Stimulated activated effector memory CD8-positive, alpha-beta T cell treated with anti-CD3 and anti-CD28 coated beads, Interleukin-12 subunit alpha, Interleukin-12 subunit beta, amount 100 ng/mL, for 72 hours (primary cell): ENCODE results near the gene KRTAP20-4.

Experiments used
- ATAC-seq: fragments of 150-1000 bp; cut with Tn5 transposase; 2 replicates; pipeline ENCODE4 v1.10.0; 2021
- DNase-seq, 2 donors: peaks; one replicate each; pipeline ENCODE4 v3.0.0; 2021 to 2022; ENCODE audit warnings: low spot score in 2 of 2
- H3K27ac Mint-ChIP-seq: one replicate; pipeline ENCODE4 v1.8.0; 2022; ENCODE audit warnings: mild to moderate bottlenecking, mixed read lengths
- H3K36me3 Mint-ChIP-seq: one replicate; pipeline ENCODE4 v1.8.0; 2022; ENCODE audit warnings: mild to moderate bottlenecking, mixed read lengths
- H3K4me1 Mint-ChIP-seq: one replicate; pipeline ENCODE4 v1.8.0; 2022; ENCODE audit warnings: mixed read lengths
- H3K4me3 Mint-ChIP-seq: one replicate; pipeline ENCODE4 v1.8.0; 2022; ENCODE audit warnings: mild to moderate bottlenecking, mixed read lengths
- H3K9me3 Mint-ChIP-seq: one replicate; pipeline ENCODE4 v1.8.0; 2022; ENCODE audit warnings: mixed read lengths

The KRTAP20-4 gene

DNA sequence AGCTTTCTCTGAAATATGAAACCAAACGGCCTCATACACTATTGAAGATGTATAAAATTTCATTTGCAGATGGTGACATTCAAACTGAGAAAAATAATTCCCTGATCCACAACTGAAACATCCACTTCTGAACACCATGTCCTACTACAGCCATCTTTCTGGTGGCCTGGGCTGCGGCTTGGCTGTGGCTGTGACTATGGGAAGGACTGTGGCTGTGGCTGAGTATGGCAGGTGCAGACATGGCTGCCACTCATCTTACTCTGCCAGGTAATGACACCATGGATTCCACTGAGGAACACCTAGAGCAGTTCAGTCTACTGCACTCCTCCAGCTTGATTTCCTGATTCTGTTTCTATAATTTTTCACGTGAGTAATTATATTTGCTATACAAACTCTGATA lies at the start of gene KRTAP20-4:
TSS of gene KRTAP20-4 (plus strand) at position 106 of the 400 bp plus-strand sequence.
- Mint-ChIP-seq H3K36me3 (no peaks in the 10 kb centered on the region), H3K4me3 (no peak within 1 kb of the TSS), H3K9me3 (no peaks in the 10 kb centered on the region), H3K27ac (no peak within 1 kb of the TSS), H3K4me1 (no peaks in the 10 kb centered on the region)
- ATAC-seq (no peak), DNase-seq (no peak)

DNA sequence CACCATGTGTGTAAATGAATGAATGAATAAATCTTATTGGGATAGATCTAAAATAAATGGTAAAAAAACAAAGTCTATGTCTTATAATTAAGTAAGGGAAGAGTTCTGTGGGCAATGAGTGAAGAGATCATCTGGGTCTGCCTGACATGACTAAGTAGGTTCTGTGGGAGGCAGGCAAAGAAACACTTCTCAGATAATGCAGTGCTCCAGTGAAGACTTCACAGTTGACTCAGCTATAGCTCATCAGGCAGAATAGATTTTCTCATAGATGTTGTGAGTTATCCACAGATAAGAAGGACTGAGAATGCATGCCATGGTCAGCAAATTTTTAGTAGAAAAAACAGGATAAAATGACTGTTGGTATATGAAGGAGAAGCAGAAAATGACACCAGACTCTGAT lies 42.7 kb upstream of the KRTAP20-4 start:
- Mint-ChIP-seq H3K36me3 (no peaks in the 10 kb centered on the region), H3K4me3 (no peak overlapping the region), H3K27ac (no peak overlapping the region), H3K9me3 (peaks cover 6% of the 10 kb centered on the region), H3K4me1 (no peaks in the 10 kb centered on the region)
- no peak for DNase-seq
- no peak for ATAC-seq

DNA sequence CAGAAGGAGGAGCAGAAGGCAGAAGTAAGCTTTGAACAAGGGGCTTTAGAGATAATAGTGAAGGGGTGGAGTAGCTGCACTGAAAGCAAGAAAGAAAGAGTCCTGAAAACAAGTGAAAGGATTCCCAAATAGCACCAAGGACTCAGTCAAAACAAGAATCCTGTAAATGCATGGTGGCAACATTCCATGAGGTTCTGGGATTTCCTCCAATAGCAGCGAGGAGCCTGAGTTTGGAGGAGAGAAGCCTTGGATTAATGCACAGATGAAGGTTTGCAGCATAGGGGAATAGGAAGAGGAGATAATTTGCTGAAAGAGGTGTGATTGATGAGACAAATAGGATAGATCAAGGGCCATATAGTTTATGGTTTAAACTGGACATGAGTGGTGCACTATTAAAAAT lies 41.1 kb upstream of the KRTAP20-4 start:
- DNase-seq (no peak), ATAC-seq (no peak)
- no peaks in the 10 kb centered on the region for H3K36me3 Mint-ChIP-seq
- no peaks in the 10 kb centered on the region for H3K4me1 Mint-ChIP-seq
- no peak overlapping the region for H3K4me3 Mint-ChIP-seq
- no peak overlapping the region for H3K27ac Mint-ChIP-seq
- H3K9me3 Mint-ChIP-seq, result peaks cover 3% of the 10 kb centered on the region

DNA sequence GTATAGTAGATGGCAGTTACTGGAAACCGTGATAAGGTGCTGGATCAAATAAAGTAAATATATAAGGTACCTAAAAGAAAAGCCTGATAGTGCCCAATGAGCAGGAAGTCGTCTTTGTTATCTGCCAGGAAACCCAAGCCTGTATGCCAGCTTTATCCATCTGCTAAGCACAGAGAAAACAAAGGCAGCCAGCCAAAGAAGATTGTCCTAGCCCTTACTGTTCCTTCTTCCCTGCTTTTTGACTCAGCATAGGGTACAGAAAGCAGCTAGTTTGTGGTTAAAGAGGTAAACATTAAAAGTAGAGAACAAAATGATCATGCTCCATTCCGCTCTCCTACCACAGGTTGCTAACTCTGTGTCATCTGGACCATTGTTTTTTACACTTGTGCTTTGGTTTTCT lies 40.3 kb upstream of the KRTAP20-4 start:
- Mint-ChIP-seq H3K4me3 (no peak overlapping the region), H3K27ac (no peak overlapping the region), H3K9me3 (peaks cover 10% of the 10 kb centered on the region), H3K4me1 (no peaks in the 10 kb centered on the region), H3K36me3 (no peaks in the 10 kb centered on the region)
- DNase-seq (no peak), ATAC-seq (no peak)

DNA sequence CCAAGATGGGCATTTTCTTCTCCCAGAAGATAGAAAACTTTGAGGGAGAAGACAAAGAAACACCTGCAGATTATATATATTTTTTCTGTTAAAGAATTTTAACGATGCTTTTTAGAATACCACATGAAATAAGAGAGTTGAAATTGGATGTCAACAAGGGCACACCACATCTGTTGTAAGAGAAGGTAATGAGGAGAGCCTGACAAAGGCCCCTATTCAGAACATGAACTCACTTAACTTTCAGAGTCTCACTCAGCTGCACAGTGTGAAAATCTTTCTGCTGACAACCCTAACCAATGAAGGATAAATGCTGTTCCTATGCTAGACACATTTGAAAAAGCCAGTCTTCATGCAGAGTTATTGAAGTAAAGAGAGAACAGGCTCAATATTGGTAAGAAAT lies 37.6 kb upstream of the KRTAP20-4 start:
- H3K27ac Mint-ChIP-seq, result no peak overlapping the region
- no peaks in the 10 kb centered on the region for H3K4me1 Mint-ChIP-seq
- ATAC-seq (no peak), DNase-seq (no peak)
- no peaks in the 10 kb centered on the region for H3K36me3 Mint-ChIP-seq
- peaks cover 7% of the 10 kb centered on the region for H3K9me3 Mint-ChIP-seq
- H3K4me3 Mint-ChIP-seq, result no peak overlapping the region

DNA sequence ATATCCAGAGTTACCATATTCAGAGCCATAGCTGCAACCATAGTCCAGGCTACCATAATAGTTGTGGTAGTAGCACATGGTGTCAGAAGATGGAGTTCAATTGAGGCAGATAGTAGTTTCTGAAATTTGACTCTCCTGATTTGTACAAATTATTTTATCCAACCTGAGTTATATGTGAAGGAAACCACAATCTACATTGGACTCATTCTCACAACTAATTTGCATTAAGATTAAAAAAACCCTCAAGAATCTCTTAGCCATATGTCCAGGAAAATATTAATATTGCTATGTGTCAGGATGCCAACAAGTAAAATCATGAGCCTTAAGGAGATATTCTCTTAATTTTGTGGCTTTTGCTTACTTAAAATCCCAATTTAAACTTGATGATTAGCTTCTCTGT lies 30.1 kb upstream of the KRTAP20-4 start, which contains the start of gene KRTAP22-2:
TSS of gene KRTAP22-2 (minus strand) at position 101 of the 400 bp plus-strand sequence.
- no peaks in the 10 kb centered on the region for H3K4me1 Mint-ChIP-seq
- DNase-seq, result no peak
- peaks cover 4% of the 10 kb centered on the region for H3K9me3 Mint-ChIP-seq
- H3K4me3 Mint-ChIP-seq, result no peak within 1 kb of the TSS
- H3K27ac Mint-ChIP-seq, result no peak within 1 kb of the TSS
- no peaks in the 10 kb centered on the region for H3K36me3 Mint-ChIP-seq
- ATAC-seq, result no peak

DNA sequence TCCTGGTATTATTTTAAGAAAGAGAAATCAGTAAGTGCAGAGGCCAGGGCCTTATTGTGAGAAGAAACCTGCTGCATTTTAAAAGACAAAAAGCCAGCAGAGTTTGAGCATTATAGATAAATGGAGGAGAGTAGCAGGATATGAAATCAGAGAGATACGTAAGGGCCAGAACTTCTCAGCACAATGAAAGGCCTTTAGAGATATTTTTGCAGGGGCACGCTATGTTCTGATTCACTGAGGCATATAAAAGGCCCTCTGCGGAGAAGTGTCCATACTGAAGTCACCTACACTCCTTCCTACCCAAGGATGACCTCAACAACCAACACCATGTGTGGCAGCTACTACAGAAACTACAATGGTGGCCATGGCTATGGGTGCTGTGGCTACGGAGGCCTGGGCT lies 28.3 kb upstream of the KRTAP20-4 start, which contains the start of gene KRTAP6-3:
TSS of gene KRTAP6-3 (plus strand) at position 301 of the 400 bp plus-strand sequence. CDS start at position 307, 6 bp downstream.
- Mint-ChIP-seq H3K9me3 (peaks cover 4% of the 10 kb centered on the region), H3K4me1 (no peaks in the 10 kb centered on the region), H3K27ac (no peak within 1 kb of the TSS), H3K4me3 (no peak within 1 kb of the TSS), H3K36me3 (no peaks in the 10 kb centered on the region)
- DNase-seq (no peak), ATAC-seq (no peak)

DNA sequence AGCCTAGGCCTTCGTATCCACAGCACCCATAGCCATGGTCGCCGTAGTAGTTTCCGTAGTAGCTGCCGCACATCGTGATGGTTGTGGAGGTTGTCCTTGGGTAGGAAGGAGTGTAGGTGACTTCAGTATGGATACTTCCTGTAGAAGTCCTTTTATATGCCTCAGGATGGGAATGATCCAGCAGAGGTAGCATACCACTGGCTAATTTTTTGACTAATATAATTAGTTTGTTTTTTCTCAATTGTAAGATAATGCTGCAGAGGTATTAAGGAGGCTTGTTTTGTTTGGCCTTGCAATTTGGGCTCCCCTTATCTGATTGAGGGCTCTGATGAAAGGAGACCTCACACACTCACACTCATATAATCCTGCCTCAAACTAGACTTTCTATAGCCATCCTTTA lies 21.6 kb upstream of the KRTAP20-4 start, which contains the start of gene KRTAP6-2:
TSS of gene KRTAP6-2 (minus strand) at position 101 of the 400 bp plus-strand sequence. CDS start at position 73, 28 bp downstream.
- DNase-seq (no peak), ATAC-seq (no peak)
- H3K4me1 Mint-ChIP-seq, result no peaks in the 10 kb centered on the region
- H3K4me3 Mint-ChIP-seq, result no peak within 1 kb of the TSS
- no peaks in the 10 kb centered on the region for H3K36me3 Mint-ChIP-seq
- H3K27ac Mint-ChIP-seq, result no peak within 1 kb of the TSS
- H3K9me3 Mint-ChIP-seq, result peaks cover 8% of the 10 kb centered on the region

DNA sequence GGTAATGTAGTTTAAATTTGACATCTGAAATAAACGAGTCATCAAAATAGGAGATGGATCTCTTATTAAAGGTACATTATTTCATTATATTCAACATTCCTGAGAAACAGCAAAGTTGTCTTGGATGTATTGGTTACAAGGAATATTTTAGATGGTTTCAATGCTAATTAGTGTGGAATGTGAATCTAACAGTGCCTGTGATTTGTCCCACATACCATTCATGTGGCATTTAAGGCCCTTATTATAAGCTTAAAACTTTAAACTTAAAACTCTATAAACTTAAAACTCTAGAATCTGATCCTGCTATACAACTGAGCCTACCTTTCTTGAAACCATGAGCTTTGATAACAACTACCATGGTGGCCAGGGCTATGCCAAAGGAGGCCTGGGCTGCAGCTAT lies 19.6 kb upstream of the KRTAP20-4 start, which contains the start of gene KRTAP22-1:
TSS of gene KRTAP22-1 (plus strand) at position 301 of the 400 bp plus-strand sequence.
- H3K9me3 Mint-ChIP-seq, result peaks cover 8% of the 10 kb centered on the region

DNA sequence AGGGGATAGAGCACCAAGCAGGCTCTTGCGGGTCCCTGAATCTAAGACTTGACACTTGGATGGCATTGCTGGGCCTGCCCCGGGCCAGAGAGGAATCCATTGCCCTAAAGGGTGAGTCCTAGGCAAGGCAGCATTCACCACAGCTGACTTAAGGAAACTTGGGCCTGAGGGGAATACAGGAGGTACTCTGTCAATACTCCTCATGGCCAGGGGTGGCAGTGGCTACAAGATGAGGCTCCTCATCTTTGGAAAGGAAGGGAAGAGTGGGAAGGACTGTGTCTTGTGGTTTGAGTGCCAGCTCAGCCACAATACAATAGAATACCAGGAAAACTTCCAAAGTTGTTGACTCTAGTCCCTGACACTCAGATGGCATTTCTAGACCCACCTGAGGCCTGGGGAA lies 14.5 kb upstream of the KRTAP20-4 start:
- H3K36me3 Mint-ChIP-seq, result no peaks in the 10 kb centered on the region
- H3K9me3 Mint-ChIP-seq, result peaks cover 16% of the 10 kb centered on the region
- H3K4me1 Mint-ChIP-seq, result no peaks in the 10 kb centered on the region
- no peak overlapping the region for H3K4me3 Mint-ChIP-seq
- no peak for ATAC-seq
- no peak overlapping the region for H3K27ac Mint-ChIP-seq
- DNase-seq, result no peak

More for the DNA sequence above, 19.6 kb upstream of the KRTAP20-4 start, which contains the start of gene KRTAP22-1:
- Mint-ChIP-seq H3K4me3 (no peak within 1 kb of the TSS), H3K27ac (no peak within 1 kb of the TSS), H3K36me3 (no peaks in the 10 kb centered on the region), H3K4me1 (no peaks in the 10 kb centered on the region)
- no peak for DNase-seq
- ATAC-seq, result no peak

DNA sequence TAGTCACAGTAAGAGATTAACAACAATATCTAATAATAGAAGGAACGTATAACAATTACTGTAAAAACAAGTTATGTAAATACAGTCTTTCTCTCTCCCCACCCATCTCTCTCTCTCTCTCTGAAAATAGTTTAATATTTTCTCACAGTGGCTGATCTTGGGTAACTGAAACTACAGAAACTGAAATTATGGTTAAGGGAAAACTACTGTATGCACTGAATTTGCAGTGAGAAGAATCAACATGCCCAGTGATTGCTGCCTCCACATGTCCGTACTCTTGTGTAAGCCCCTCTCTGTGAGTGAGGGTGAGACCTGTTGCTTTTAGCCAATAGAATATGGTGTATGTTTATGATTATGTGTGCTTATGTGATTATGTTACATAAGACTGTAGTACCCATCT lies 8.3 kb upstream of the KRTAP20-4 start:
- DNase-seq (no peak), ATAC-seq (no peak)
- no peak overlapping the region for H3K4me3 Mint-ChIP-seq
- no peak overlapping the region for H3K27ac Mint-ChIP-seq
- H3K4me1 Mint-ChIP-seq, result no peaks in the 10 kb centered on the region
- peaks cover 10% of the 10 kb centered on the region for H3K9me3 Mint-ChIP-seq
- H3K36me3 Mint-ChIP-seq, result no peaks in the 10 kb centered on the region

DNA sequence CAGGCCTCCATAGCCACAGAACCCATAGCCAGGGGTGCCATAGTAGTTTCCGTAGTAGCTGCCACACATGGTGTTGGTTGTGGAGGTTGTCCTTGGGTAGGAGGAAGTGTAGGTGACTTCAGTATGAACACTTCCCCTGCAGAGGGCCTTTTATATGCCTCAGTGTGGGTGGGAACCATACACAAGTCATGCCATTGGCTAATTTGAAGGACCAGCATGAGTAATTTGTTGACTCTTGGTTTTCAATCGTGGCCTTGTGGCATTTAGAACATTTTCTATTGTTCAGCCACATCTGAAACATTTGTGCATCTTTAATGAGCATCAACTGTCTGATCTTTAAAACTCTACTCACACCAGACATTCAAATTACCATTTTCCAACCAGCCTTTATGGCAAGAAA lies 6.6 kb upstream of the KRTAP20-4 start, which contains the start of gene KRTAP6-1:
TSS of gene KRTAP6-1 (minus strand) at position 95 of the 400 bp plus-strand sequence. CDS start at position 69, 26 bp downstream.
- H3K36me3 Mint-ChIP-seq, result no peaks in the 10 kb centered on the region

DNA sequence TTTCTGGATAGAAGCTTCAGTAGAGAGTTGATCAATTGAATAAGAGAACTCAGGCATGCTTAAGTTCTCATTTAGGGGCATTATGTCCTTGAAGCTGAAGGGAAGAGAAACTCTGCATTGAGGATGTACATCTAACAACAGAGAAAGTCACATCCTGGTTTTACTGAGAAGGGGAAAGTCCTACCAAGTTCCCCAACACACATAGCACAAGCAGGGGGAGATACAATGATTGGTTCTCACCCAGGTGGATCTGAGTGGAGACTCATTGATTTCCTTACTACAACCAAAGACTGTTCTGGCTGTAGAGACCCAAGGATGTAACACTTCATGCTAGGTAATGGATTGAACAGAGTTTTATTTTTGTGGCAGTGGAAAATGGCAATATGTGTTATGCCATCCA lies 5.2 kb upstream of the KRTAP20-4 start:
- Mint-ChIP-seq H3K4me1 (no peaks in the 10 kb centered on the region), H3K27ac (no peak overlapping the region), H3K36me3 (no peaks in the 10 kb centered on the region), H3K4me3 (no peak overlapping the region), H3K9me3 (peaks cover 3% of the 10 kb centered on the region)
- ATAC-seq (no peak), DNase-seq (no peak)

More for the DNA sequence above, 6.6 kb upstream of the KRTAP20-4 start, which contains the start of gene KRTAP6-1:
- Mint-ChIP-seq H3K9me3 (peaks cover 3% of the 10 kb centered on the region), H3K4me3 (no peak within 1 kb of the TSS), H3K4me1 (no peaks in the 10 kb centered on the region), H3K27ac (no peak within 1 kb of the TSS)
- ATAC-seq, result no peak
- no peak for DNase-seq

DNA sequence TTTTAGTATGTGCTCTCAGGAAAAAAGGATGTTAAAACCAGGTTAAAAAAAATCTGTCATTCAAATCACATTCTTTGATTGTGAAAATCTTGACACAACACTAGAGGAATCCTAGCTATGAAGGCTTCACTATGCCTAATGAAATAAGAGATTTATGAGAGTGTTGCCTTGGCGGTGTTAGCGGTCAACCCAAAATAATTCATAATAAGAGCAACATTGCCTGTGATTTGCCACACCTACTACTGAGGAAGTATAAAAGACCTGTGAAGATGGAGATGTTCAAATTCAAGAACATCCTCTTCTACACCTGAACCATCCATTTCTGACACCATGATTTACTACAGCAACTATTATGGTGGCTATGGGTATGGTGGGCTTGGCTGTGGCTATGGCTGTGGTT lies 4.3 kb upstream of the KRTAP20-4 start, which contains the start of gene KRTAP20-1:
TSS of gene KRTAP20-1 (plus strand) at position 301 of the 400 bp plus-strand sequence. CDS start at position 331, 30 bp downstream.
- no peak for DNase-seq
- H3K27ac Mint-ChIP-seq, result no peak within 1 kb of the TSS
- H3K4me3 Mint-ChIP-seq, result no peak within 1 kb of the TSS
- ATAC-seq, result no peak
- no peaks in the 10 kb centered on the region for H3K36me3 Mint-ChIP-seq
- H3K4me1 Mint-ChIP-seq, result no peaks in the 10 kb centered on the region
- no peaks in the 10 kb centered on the region for H3K9me3 Mint-ChIP-seq

DNA sequence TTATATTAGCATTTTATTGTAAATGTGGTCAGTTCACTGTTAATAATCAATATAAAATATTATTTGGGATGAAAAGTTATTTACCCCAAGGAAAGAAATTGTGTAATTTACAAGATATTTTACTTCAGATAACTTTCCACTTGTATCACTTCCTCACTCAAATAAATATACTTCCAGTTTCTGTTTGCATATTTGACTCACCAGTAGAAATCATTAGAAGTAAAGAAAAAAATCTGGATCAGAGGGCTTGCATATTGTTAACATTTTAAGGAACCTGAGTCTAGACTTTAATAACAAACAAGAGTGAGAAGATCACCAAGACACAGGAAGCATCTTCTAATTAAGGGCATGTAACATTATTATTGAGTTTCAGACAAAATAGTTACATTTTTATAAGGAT lies 347 bp upstream of the KRTAP20-4 start:
- Mint-ChIP-seq H3K4me1 (no peaks in the 10 kb centered on the region), H3K4me3 (no peak overlapping the region), H3K9me3 (no peaks in the 10 kb centered on the region), H3K27ac (no peak overlapping the region), H3K36me3 (no peaks in the 10 kb centered on the region)
- ATAC-seq, result no peak
- DNase-seq, result no peak

DNA sequence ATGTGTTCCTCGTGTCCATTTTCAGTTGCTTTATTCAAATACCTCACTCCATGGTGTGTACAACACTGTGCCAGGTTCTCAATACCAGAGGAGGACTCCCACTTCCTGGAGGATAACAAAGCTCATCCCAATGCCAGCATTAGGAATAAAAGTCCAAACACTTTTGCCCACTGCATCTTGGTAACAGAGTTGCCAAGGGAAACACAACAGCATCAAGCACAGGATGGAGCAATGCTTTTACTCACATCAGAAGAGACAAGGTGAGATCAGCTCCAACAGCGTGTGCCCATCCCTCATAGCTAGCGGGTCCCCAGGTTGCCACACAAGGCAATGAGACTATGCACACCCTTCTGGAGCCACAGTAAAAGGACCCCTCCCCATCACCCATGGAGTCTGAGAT lies 2.9 kb downstream of the KRTAP20-4 start:
- DNase-seq (no peak), ATAC-seq (no peak)
- Mint-ChIP-seq H3K4me3 (no peak overlapping the region), H3K27ac (no peak overlapping the region), H3K9me3 (no peaks in the 10 kb centered on the region), H3K36me3 (no peaks in the 10 kb centered on the region), H3K4me1 (no peaks in the 10 kb centered on the region)
